ENCODE data around the gene RNPEPL1. TPM values are rescaled to one million over a fixed set of nuclear protein-coding genes. Genes with fewer than 3 reads are reported as not detected.

RNPEPL1 gene
- total RNA-seq, 1 donor from 2014 or later, result 15.7 TPM

Other genes with a start within 250 kb of the RNPEPL1 start
- 36.0 TPM for gene GPC1, start 132.8 kb upstream of the RNPEPL1 start, total RNA-seq
- 5.2 TPM for gene ANKMY1, start 10.5 kb upstream of the RNPEPL1 start, total RNA-seq
- 8.4 TPM for gene DUSP28, start 8.1 kb upstream of the RNPEPL1 start, total RNA-seq
- 12.0 TPM for gene CAPN10, start 18.2 kb downstream of the RNPEPL1 start, total RNA-seq
- gene GPR35, start 57.0 kb downstream of the RNPEPL1 start, total RNA-seq, result 1.0 TPM
- not detected for gene AQP12B, start 114.4 kb downstream of the RNPEPL1 start, total RNA-seq
- not detected for gene AQP12A, start 123.4 kb downstream of the RNPEPL1 start, total RNA-seq